NCI-H1092 (cell line): ENCODE measurements around the gene CHD6.

Experiments
- DNase-seq: peaks from one replicate; lab custom pipeline; 2025; lab: John Stamatoyannopoulos, UW

Gene CHD6

GRCh38 chr20:41622584-41622983 is 4.4 kb upstream of the CHD6 start:
- no peak for DNase-seq

GRCh38 chr20:41621971-41622370 is 3.8 kb upstream of the CHD6 start:
- DNase-seq: no peak

GRCh38 chr20:41621421-41621820 is 3.2 kb upstream of the CHD6 start:
- DNase-seq: no peak

- DNase-seq: peak; percentile 33
These were observed 1.4 kb upstream of the CHD6 start for GRCh38 chr20:41619360-41620100.

- DNase-seq: peak; percentile 41
These were observed 682 bp upstream of the CHD6 start for GRCh38 chr20:41618807-41619311.

GRCh38 chr20:41617059-41617901 is 897 bp downstream of the CHD6 start:
- no peak for DNase-seq

GRCh38 chr20:41616228-41616627 is 1.9 kb downstream of the CHD6 start:
- no peak for DNase-seq

- no peak for DNase-seq
These were observed 2.5 kb downstream of the CHD6 start for GRCh38 chr20:41615676-41616075.

- DNase-seq: no peak
These were observed 3.1 kb downstream of the CHD6 start for GRCh38 chr20:41615110-41615509.

GRCh38 chr20:41613321-41613720 is 4.9 kb downstream of the CHD6 start:
- no peak for DNase-seq

GRCh38 chr20:41609474-41609873 is 8.7 kb downstream of the CHD6 start:
- no peak for DNase-seq

- no peak for DNase-seq
These were observed 9.6 kb downstream of the CHD6 start for GRCh38 chr20:41608606-41609005.

GRCh38 chr20:41607791-41608190 is 10.4 kb downstream of the CHD6 start:
- DNase-seq: no peak

- no peak for DNase-seq
These were observed 14.2 kb downstream of the CHD6 start for GRCh38 chr20:41604002-41604401.

- no peak for DNase-seq
These were observed 16.4 kb downstream of the CHD6 start for GRCh38 chr20:41601742-41602141.

- no peak for DNase-seq
These were observed 17.1 kb downstream of the CHD6 start for GRCh38 chr20:41600926-41601631.

GRCh38 chr20:41599699-41600104 is 18.5 kb downstream of the CHD6 start:
- DNase-seq: no peak

- no peak for DNase-seq
These were observed 19.5 kb downstream of the CHD6 start for GRCh38 chr20:41598719-41599118.

GRCh38 chr20:41594514-41595322 is 23.5 kb downstream of the CHD6 start:
- DNase-seq: no peak

GRCh38 chr20:41592516-41593216 is 25.5 kb downstream of the CHD6 start:
- no peak for DNase-seq

GRCh38 chr20:41587956-41588355 is 30.2 kb downstream of the CHD6 start:
- DNase-seq: no peak
